Tibial nerve (tissue), 4 donors: Measurements from ENCODE around the gene ZNF491. TPM values are rescaled to one million over a fixed set of nuclear protein-coding genes. Genes with fewer than 3 reads are reported as not detected.
A peak's percentile ranks its signal among the peaks of the same experiment; 100 is the strongest.

Source experiments
- DNase-seq, 2 donors: peaks; one replicate each; pipeline ENCODE4 v3.0.0-alpha.2; 2019; ENCODE audit warnings: low spot score in 2 of 2
- H3K27ac ChIP-seq, 4 donors: fragments of 200-600 bp; sonication (generic) in 3 of 4; one replicate each; pipeline ENCODE4 v1.5.1; 2017 to 2019; ENCODE audit warnings: mild to moderate bottlenecking in 1 of 4
- H3K27me3 ChIP-seq, 2 donors: fragments of 200-600 bp; sonication (generic) in 1 of 2; one replicate each; pipeline versions ENCODE4 v1.5.1 to v1.6.0; 2017 to 2019
- H3K36me3 ChIP-seq, 3 donors: fragments of 200-600 bp; sonication (generic); one replicate each; pipeline ENCODE4 v1.5.1; 2018 to 2019
- H3K4me1 ChIP-seq, 4 donors: fragments of 200-600 bp; sonication (generic) in 3 of 4; one replicate each; pipeline ENCODE4 v1.5.1; 2017 to 2019
- H3K4me3 ChIP-seq, 4 donors: fragments of 200-600 bp; sonication (generic) in 3 of 4; one replicate each; pipeline ENCODE4 v1.5.1; 2017 to 2019; ENCODE audit warnings: mild to moderate bottlenecking in 1 of 4, moderate library complexity in 1 of 4
- H3K9me3 ChIP-seq, 4 donors: fragments of 200-600 bp; sonication (generic) in 3 of 4; one replicate each; pipeline ENCODE4 v1.5.1; 2017 to 2019
- CTCF ChIP-seq, 5 experiments: fragments of 200-600 bp in 3 of 5; fragments of 450-650 bp in 2 of 5; sonication (generic) in 3 of 5; IDR thresholded peaks; one replicate each; pipeline ENCODE4 v1.5.1; 2016 to 2019; ENCODE audit warnings: antibody characterized with exemption in 5 of 5, mild to moderate bottlenecking in 3 of 5, moderate library complexity in 2 of 5
- EP300 ChIP-seq, 2 donors: sonication (generic); formaldehyde crosslinking; IDR thresholded peaks; one replicate each; pipeline ENCODE4 v1.6.1; 2017; ENCODE audit warnings: antibody characterized with exemption in 2 of 2, mild to moderate bottlenecking in 1 of 2
- POLR2A ChIP-seq, 2 donors: fragments of 450-650 bp; IDR thresholded peaks; one replicate each; pipeline ENCODE4 v1.6.1; 2017; ENCODE audit warnings: antibody characterized with exemption in 2 of 2, mild to moderate bottlenecking in 2 of 2, moderate library complexity in 2 of 2
- WGBS, 2 donors: methylation state at CpG; one replicate each; pipeline ENCODE4 v1.1.5; 2018; 5-methylcytosine and 5-hydroxymethylcytosine counted together
- total RNA-seq, 4 donors: library from RNA; depleted of rRNA; stranded (reverse); fragments of >200 nt; gene quantifications; one replicate each; pipeline ENCODE4 v1.1.0, GENCODE V29; 2016

The ZNF491 gene
- total RNA-seq, 4 donors from 2014 or later: 2.1 to 3.9 (median 2.8) TPM

DNA sequence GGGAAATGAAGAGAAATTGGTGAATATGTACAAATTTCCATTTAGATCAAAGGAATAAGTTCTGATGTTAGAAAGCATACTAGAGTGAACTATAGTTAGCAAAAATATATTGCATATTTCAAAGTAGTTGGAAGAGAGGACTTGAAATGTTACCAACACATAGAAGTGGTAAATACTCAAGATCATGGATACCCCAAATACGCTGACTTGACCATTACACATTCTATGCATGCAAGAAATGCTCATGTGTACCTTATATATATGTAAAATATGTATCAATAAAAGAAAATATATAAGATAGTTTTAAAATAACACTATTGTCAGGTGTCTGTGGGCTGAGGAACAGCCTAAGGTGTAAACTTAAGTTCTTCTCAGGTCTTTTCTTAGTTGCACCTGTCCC lies 14.6 kb upstream of the ZNF491 start:
- no peak overlapping the region for H3K27ac ChIP-seq
- no peak overlapping the region for H3K4me3 ChIP-seq
- TF ChIP-seq CTCF (IDR thresholded peaks at IDR 0.05): no peak
- no peak for TF ChIP-seq POLR2A (IDR thresholded peaks at IDR 0.05)
- TF ChIP-seq EP300 (IDR thresholded peaks at IDR 0.05): no peak
- no peak for DNase-seq
- H3K4me1 ChIP-seq: no peaks in the 10 kb centered on the region
- H3K36me3 ChIP-seq: peaks cover 26 to 75% (median 31%) of the 10 kb centered on the region in 3 donors
- WGBS, 2 donors: 97 to 100% methylated on average over 1 of the region's 1 CpG
- peaks cover 11 to 100% (median 55%) of the 10 kb centered on the region in 4 donors for H3K9me3 ChIP-seq
- H3K27me3 ChIP-seq: no peaks in the 10 kb centered on the region

- DNase-seq: no peak
- H3K9me3 ChIP-seq: peaks cover 11 to 100% (median 56%) of the 10 kb centered on the region in 4 donors
- H3K4me1 ChIP-seq: no peaks in the 10 kb centered on the region
- H3K4me3 ChIP-seq: no peak overlapping the region
- peaks cover 21 to 69% (median 25%) of the 10 kb centered on the region in 3 donors for H3K36me3 ChIP-seq
- no peaks in the 10 kb centered on the region for H3K27me3 ChIP-seq
- WGBS, 2 donors: 98 to 100% methylated on average over 3 of the region's 3 CpGs
- no peak overlapping the region for H3K27ac ChIP-seq
- no peak for TF ChIP-seq CTCF (IDR thresholded peaks at IDR 0.05)
- no peak for TF ChIP-seq EP300 (IDR thresholded peaks at IDR 0.05)
- TF ChIP-seq POLR2A (IDR thresholded peaks at IDR 0.05): no peak
Measured at GRCh38 chr19:11784356-11784755, 14.0 kb upstream of the ZNF491 start.

DNA sequence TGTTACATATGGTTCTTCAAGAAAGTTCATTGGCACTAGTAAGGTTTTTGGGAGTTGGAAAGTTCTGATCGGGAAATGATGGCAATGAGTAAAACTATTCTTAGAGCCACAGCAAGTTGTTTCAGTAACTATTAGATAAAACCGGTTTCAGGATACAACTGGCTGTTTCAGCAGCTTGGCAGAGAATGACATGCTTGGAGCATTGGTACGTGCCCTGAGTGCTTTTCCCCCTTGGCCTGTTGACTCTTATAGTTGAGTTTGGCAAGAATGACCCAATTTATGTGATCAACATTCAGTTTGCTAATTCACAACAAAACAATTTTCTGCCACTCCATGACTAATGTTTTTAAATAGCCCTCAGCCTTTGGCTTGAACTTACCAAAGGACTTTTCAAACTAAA lies 10.8 kb upstream of the ZNF491 start:
- peaks cover 0 to 91% (median 32%) of the 10 kb centered on the region in 4 donors for H3K9me3 ChIP-seq
- TF ChIP-seq EP300 (IDR thresholded peaks at IDR 0.05) (no peak), CTCF (IDR thresholded peaks at IDR 0.05) (no peak), POLR2A (IDR thresholded peaks at IDR 0.05) (no peak)

DNA sequence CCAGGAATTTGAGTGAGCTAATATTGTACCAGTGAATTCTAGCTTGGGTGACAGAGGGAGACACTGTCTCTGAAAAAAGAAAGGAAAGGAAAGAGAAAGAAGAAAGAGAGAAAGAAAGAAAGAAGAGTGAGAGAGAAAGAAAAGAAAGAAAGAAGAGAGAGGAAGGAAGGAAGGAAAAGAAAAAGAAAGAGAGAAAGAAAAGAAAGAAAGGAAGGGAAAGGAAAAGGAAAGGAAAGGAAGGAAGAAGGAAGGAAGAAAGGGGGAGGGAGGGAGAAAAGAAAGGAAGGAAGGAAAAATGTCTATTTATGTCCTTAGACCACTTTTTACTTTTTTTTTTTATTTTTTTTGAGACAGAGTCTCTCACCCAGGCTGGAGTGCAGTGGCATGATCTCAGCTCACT lies 5.4 kb upstream of the ZNF491 start:
- no peak overlapping the region for H3K27ac ChIP-seq
- peaks cover 0 to 37% (median 10%) of the 10 kb centered on the region in 4 donors for H3K9me3 ChIP-seq
- no peaks in the 10 kb centered on the region for H3K27me3 ChIP-seq
- peaks cover 0 to 9% (median 6%) of the 10 kb centered on the region in 4 donors for H3K4me1 ChIP-seq
- H3K36me3 ChIP-seq: no peaks in the 10 kb centered on the region
- no peak overlapping the region for H3K4me3 ChIP-seq
- TF ChIP-seq CTCF (IDR thresholded peaks at IDR 0.05) (no peak), POLR2A (IDR thresholded peaks at IDR 0.05) (no peak), EP300 (IDR thresholded peaks at IDR 0.05) (no peak)
- no peak for DNase-seq

More for the DNA sequence above, 10.8 kb upstream of the ZNF491 start:
- Histone ChIP-seq H3K27ac (no peak overlapping the region), H3K4me1 (no peaks in the 10 kb centered on the region), H3K36me3 (peaks cover 0 to 37% (median 0%) of the 10 kb centered on the region in 3 donors), H3K27me3 (no peaks in the 10 kb centered on the region), H3K4me3 (no peak overlapping the region)
- 66 to 69% methylated on average over 3 of the region's 3 CpGs for WGBS, 2 donors
- no peak for DNase-seq

- TF ChIP-seq POLR2A (IDR thresholded peaks at IDR 0.05): no peak
- TF ChIP-seq EP300 (IDR thresholded peaks at IDR 0.05): peak; percentile 17 to 61
- TF ChIP-seq CTCF (IDR thresholded peaks at IDR 0.05): peak; percentile 77 to 87 (median 81)
- peak overlapping the region in 1 of 4 donors; percentile 71 for H3K4me3 ChIP-seq
- H3K27ac ChIP-seq: peak overlapping the region in 2 of 4 donors; percentile 75 to 85
- peak; percentile 60 to 91 for DNase-seq
- peaks cover 0 to 24% (median 8%) of the 10 kb centered on the region in 4 donors for H3K4me1 ChIP-seq
- H3K9me3 ChIP-seq: no peaks in the 10 kb centered on the region
- H3K27me3 ChIP-seq: no peaks in the 10 kb centered on the region
- H3K36me3 ChIP-seq: no peaks in the 10 kb centered on the region
- WGBS, 2 donors: 9 to 10% methylated on average over 8 of the region's 8 CpGs
Measured at GRCh38 chr19:11797491-11797890, 832 bp upstream of the ZNF491 start.
